HepG2 (cell line): ENCODE data around the gene ZCRB1. TPM values are rescaled to one million over a fixed set of nuclear protein-coding genes. Genes with fewer than 3 reads are reported as not detected.
A peak's percentile ranks its signal among the peaks of the same experiment; 100 is the strongest.

Experiments used
- ATAC-seq: fragments of 200-7000 bp; cut with Tn5 transposase; 3 replicates; pipeline ENCODE4 v1.9.1; 2020; ENCODE audit warnings: mild to moderate bottlenecking, moderate library complexity
- BruUV-seq: library from RNA; stranded (reverse); fragments of 400-500 nt; replicated peaks from 2 replicates; lab custom pipeline; 2021; lab: Mats Ljungman, UMichigan
- CTCF ChIA-PET: fragments of 300-600 bp; formaldehyde crosslinking; extraction: SDS; loops from one replicate; lab custom pipeline; 2021; ENCODE audit warnings: low total read pairs, inconsistent platforms, low intra/inter-chr PET ratio; lab: Yijun Ruan, JAX
- POLR2A ChIA-PET: fragments of 350-600 bp; sonication (Branson Sonifier 250); formaldehyde crosslinking; loops from one replicate; lab custom pipeline; 2020; ENCODE audit warnings: antibody characterized with exemption, inconsistent platforms; lab: Yijun Ruan, JAX
- DNase-seq: peaks from one replicate; pipeline ENCODE4 v3.0.0-alpha.2; 2015; ENCODE audit warnings: low spot score
- FAIRE-seq: peaks from 3 replicates; lab custom pipeline; 2011; peaks lifted over from hg19 to GRCh38; lab: Jason Lieb, UNC
- H2AFZ ChIP-seq: one replicate; pipeline ENCODE4 v1.6.1; 2011; ENCODE audit warnings: low read length, inconsistent platforms
- H3K27ac ChIP-seq: fragments of 300-600 bp; 3 replicates; pipeline ENCODE4 v1.8.0; 2011; ENCODE audit warnings: mixed run types, mild to moderate bottlenecking, mixed read lengths, low read length, inconsistent platforms; ENCODE audit not compliant: insufficient read depth; ENCODE audit errors: extremely low read length
- H3K27me3 ChIP-seq, 2 experiments: fragments of 200-600 bp in 1 of 2; 2 replicates in 1 of 2; 3 replicates in 1 of 2; pipeline versions ENCODE4 v1.6.0 to v1.8.0; 2011; ENCODE audit warnings: low read length in 2 of 2, mild to moderate bottlenecking in 2 of 2, moderate library complexity in 2 of 2, inconsistent platforms in 1 of 2; ENCODE audit not compliant: insufficient read depth in 2 of 2, control insufficient read depth in 1 of 2
- H3K36me3 ChIP-seq, 2 experiments: fragments of 200-600 bp in 1 of 2; replicated peaks in 1 of 2; 2 replicates in 1 of 2; 3 replicates in 1 of 2; pipeline versions ENCODE4 v1.5.1 to v1.8.0; 2011; ENCODE audit warnings: low read length in 2 of 2, inconsistent platforms in 1 of 2; ENCODE audit not compliant: insufficient read depth in 2 of 2, control insufficient read depth in 1 of 2
- H3K4me1 ChIP-seq: 2 replicates; pipeline ENCODE4 v1.5.1; 2012; ENCODE audit warnings: low read length, inconsistent platforms; ENCODE audit not compliant: insufficient read depth
- H3K4me2 ChIP-seq: 2 replicates; pipeline ENCODE4 v1.6.0; 2011; ENCODE audit warnings: low read depth, low read length, inconsistent platforms
- H3K4me3 ChIP-seq, 3 experiments: fragments of 200-600 bp in 1 of 3; sonication (generic), shearing (Covaris generic) in 1 of 3; replicated peaks in 1 of 3; 2 replicates each; pipeline ENCODE4 v1.5.1; 2011 to 2016; ENCODE audit warnings: low read length in 3 of 3, inconsistent platforms in 2 of 3, low read depth in 2 of 3, mild to moderate bottlenecking in 2 of 3, control low read depth in 1 of 3, mixed read lengths in 1 of 3; ENCODE audit not compliant: insufficient read depth in 1 of 3
- H3K79me2 ChIP-seq: one replicate; pipeline ENCODE4 v1.6.1; 2011; ENCODE audit warnings: low read length, inconsistent platforms; ENCODE audit not compliant: insufficient read depth
- H3K9ac ChIP-seq: 2 replicates; pipeline ENCODE4 v1.6.0; 2011; ENCODE audit warnings: mild to moderate bottlenecking, low read depth, low read length, inconsistent platforms; ENCODE audit not compliant: insufficient read depth
- H3K9me3 ChIP-seq: 2 replicates; pipeline ENCODE4 v1.5.1; 2012; ENCODE audit warnings: mild to moderate bottlenecking, low read length
- H4K20me1 ChIP-seq: 2 replicates; pipeline ENCODE4 v1.6.0; 2011; ENCODE audit warnings: inconsistent platforms, mild to moderate bottlenecking, low read length, moderate library complexity; ENCODE audit not compliant: insufficient read depth
- MYNN ChIP-seq: sonication (generic); formaldehyde crosslinking; IDR thresholded peaks from 2 replicates; pipeline ENCODE4 v1.4.0; 2020; ENCODE audit warnings: mild to moderate bottlenecking, low read depth, missing genetic modification reagents
- WGBS: methylation state at CpG from one replicate; pipeline ENCODE4 v1.1.6; 2017; ENCODE audit warnings: low lambda C conversion rate; 5-methylcytosine and 5-hydroxymethylcytosine counted together
- in situ Hi-C: cut with HindIII; loops from 2 replicates; pipeline ENCODE4 v1.10.0; 2017; ENCODE audit warnings: low pct_unique_long_range_greater_than_20kb; ENCODE audit not compliant: extremely low pct_ligation_motif_present
- intact Hi-C: fragments of 100-400 bp; cut with micrococcal nuclease; formaldehyde crosslinking; loops from one replicate; pipeline ENCODE4 v1.10.0; 2022; ENCODE audit not compliant: unreplicated experiment
- polyA plus RNA-seq, 8 experiments: library from polyadenylated mRNA; depleted of rRNA in 3 of 8; stranded (reverse) in 7 of 8; unstranded in 1 of 8; fragments of >200 nt; fragmentation: Illumina TruSeq in 4 of 8; extraction: Trizol in 4 of 8; gene quantifications; 2 replicates each; pipeline versions ENCODE4 v1.2.1 to v1.2.3, GENCODE V29; 2011 to 2016; ENCODE audit warnings: low read depth in 4 of 8, missing spikeins in 1 of 8, mixed read lengths in 1 of 8; ENCODE audit not compliant: insufficient read depth in 1 of 8
- total RNA-seq, 5 experiments: library from RNA; depleted of rRNA; stranded (reverse); fragments of >200 nt; fragmentation: Illumina TruSeq; extraction: Trizol; gene quantifications; 2 replicates each; pipeline ENCODE4 v1.2.3, GENCODE V29; 2016; ENCODE audit warnings: low read depth in 1 of 5
- TF ChIP-seq, protein P1 (sequence below): sonication (generic); formaldehyde crosslinking; IDR thresholded peaks from 2 replicates; pipeline ENCODE4 v1.4.0; 2020; ENCODE audit warnings: missing genetic modification reagents

Gene ZCRB1
- total and polyA plus RNA-seq, 2 of the 13 experiments (the other 11 are each of a cell fraction or from before 2014, with no cell fraction given), result 43.5 to 49.8 TPM

DNA sequence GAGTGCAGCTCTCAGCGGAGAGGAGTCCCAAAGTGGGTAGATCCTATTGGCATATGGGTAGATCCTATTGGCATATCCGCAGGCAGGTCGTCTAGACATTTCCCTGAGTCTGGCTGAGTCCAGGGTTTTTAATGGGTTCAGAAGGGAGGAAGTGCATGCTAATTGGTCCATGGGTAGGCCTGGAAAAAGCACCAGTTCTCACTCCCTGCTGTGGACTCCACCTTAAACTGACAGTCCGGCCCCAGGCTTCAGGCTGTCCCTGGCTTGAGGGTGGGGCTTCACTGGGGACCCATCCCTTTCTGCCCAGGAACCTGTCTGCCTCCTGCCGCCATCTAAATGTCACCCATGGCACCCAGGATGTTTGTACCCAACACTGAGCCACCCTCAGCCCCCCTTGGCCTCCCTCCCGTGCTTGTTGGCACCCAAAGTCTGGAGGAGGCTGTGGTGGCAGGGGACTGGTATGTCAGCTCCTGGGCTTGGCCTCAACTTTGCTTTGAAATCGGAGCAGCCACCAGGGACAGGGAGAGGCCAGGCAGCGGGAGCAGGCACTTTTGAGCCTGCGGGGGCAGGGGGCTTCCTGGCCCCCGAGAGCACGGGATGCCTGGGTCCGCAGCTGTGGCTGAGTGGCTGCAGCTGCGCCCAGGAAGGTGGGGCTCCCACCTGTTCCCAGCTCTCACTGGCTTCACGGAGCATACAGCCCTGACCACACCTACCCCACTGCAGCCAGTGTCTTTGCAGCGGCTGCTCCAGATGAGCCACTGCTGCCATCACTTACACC, 58.3 kb downstream of the ZCRB1 start:
- H2AFZ ChIP-seq, result no peak overlapping the region
- no peak for FAIRE-seq
- H4K20me1 ChIP-seq, result no peaks in the 10 kb centered on the region
- peak overlapping the region; percentile 24; the same call in 1 of the 2 replicates for H3K4me2 ChIP-seq
- H3K27me3 ChIP-seq, result 0 out of 5 replicates have a peak, but pooled peaks cover 0 to 4% of the 10 kb centered on the region in 2 experiments
- H3K9ac ChIP-seq, result no peak overlapping the region
- no peak for DNase-seq
- in situ Hi-C loops, result no loop called here
- TF ChIP-seq, protein P1, sequence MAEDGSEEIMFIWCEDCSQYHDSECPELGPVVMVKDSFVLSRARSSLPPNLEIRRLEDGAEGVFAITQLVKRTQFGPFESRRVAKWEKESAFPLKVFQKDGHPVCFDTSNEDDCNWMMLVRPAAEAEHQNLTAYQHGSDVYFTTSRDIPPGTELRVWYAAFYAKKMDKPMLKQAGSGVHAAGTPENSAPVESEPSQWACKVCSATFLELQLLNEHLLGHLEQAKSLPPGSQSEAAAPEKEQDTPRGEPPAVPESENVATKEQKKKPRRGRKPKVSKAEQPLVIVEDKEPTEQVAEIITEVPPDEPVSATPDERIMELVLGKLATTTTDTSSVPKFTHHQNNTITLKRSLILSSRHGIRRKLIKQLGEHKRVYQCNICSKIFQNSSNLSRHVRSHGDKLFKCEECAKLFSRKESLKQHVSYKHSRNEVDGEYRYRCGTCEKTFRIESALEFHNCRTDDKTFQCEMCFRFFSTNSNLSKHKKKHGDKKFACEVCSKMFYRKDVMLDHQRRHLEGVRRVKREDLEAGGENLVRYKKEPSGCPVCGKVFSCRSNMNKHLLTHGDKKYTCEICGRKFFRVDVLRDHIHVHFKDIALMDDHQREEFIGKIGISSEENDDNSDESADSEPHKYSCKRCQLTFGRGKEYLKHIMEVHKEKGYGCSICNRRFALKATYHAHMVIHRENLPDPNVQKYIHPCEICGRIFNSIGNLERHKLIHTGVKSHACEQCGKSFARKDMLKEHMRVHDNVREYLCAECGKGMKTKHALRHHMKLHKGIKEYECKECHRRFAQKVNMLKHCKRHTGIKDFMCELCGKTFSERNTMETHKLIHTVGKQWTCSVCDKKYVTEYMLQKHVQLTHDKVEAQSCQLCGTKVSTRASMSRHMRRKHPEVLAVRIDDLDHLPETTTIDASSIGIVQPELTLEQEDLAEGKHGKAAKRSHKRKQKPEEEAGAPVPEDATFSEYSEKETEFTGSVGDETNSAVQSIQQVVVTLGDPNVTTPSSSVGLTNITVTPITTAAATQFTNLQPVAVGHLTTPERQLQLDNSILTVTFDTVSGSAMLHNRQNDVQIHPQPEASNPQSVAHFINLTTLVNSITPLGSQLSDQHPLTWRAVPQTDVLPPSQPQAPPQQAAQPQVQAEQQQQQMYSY (CRISPR knock-in tag), result no peak
- TF ChIP-seq MYNN (CRISPR knock-in tag), result no peak
- WGBS, result 26% methylated on average over 8 of the region's 15 CpGs
- no peak overlapping the region for H3K27ac ChIP-seq
- H3K4me3 ChIP-seq, result no peak overlapping the region; a peak in 1 of 6 replicates
- ChIA-PET CTCF (no interaction called here), POLR2A (no interaction called here)
- ATAC-seq, result peak; percentile 67
- H3K36me3 ChIP-seq, result no peaks in the 10 kb centered on the region
- BruUV-seq, result no TSS peak
- intact Hi-C loops, result no loop called here
- H3K4me1 ChIP-seq, result 0 out of 2 replicates have a peak, but pooled peaks cover 11% of the 10 kb centered on the region
- H3K79me2 ChIP-seq, result no peaks in the 10 kb centered on the region
- no peaks in the 10 kb centered on the region for H3K9me3 ChIP-seq
